ENCODE measurements around the gene ZNF600. TPM values are rescaled to one million over a fixed set of nuclear protein-coding genes. Genes with fewer than 3 reads are reported as not detected.

ZNF600 gene
- total RNA-seq, result 6.3 and 7.1 TPM in 2 replicates

GRCh38 chr19:52786464-52787354 lies at the start of gene ZNF600:
TSS of gene ZNF600 (minus strand) at chr19:52786791. CDS start at chr19:52778888, 7,903 bp downstream.

GRCh38 chr19:52821204-52821960 lies 34.8 kb upstream of the ZNF600 start, which contains the start of gene ZNF28:
TSS of gene ZNF28 (minus strand) at chr19:52821633. CDS start at chr19:52817958, 3,675 bp downstream.

GRCh38 chr19:52734893-52735661 lies 51.5 kb downstream of the ZNF600 start, which contains the start of gene ZNF611:
TSS of gene ZNF611 (minus strand) at chr19:52735044. CDS start at chr19:52715894, 19,150 bp downstream.

Other genes with a start within 250 kb of the ZNF600 start
- 12.4 and 18.0 TPM in 2 replicates for gene ZNF701, start 216.5 kb downstream of the ZNF600 start, total RNA-seq
- gene ZNF83, start 148.4 kb downstream of the ZNF600 start, total RNA-seq, result 50.4 and 52.4 TPM in 2 replicates
- 10.4 and 11.5 TPM in 2 replicates for gene ZNF611, start 51.7 kb downstream of the ZNF600 start, total RNA-seq
- gene ZNF28, start 34.8 kb upstream of the ZNF600 start, total RNA-seq, result 14.5 and 19.0 TPM in 2 replicates
- 19.9 and 23.2 TPM in 2 replicates for gene ZNF468, start 70.8 kb upstream of the ZNF600 start, total RNA-seq
- gene ZNF320, start 110.8 kb upstream of the ZNF600 start, total RNA-seq, result 14.1 and 20.0 TPM in 2 replicates
- 5.0 and 6.1 TPM in 2 replicates for gene ZNF888, start 136.6 kb upstream of the ZNF600 start, total RNA-seq
- gene ZNF816, start 176.1 kb upstream of the ZNF600 start, total RNA-seq, result 5.2 and 8.1 TPM in 2 replicates
- gene ERVV-1, start 227.1 kb upstream of the ZNF600 start, total RNA-seq, result not detected in 2 replicates